ENCODE data around the gene FOXRED1.

GRCh38 chr11:126297004-126297403, 28.1 kb downstream of the FOXRED1 start:
- TF ChIP-seq CTCF (IDR thresholded peaks at IDR 0.05) (no peak), POLR2A (IDR thresholded peaks at IDR 0.05) (no peak)

Data from upper lobe of left lung (tissue), 4 donors.